Measurements from ENCODE around the gene ELN.

The ELN gene

DNA sequence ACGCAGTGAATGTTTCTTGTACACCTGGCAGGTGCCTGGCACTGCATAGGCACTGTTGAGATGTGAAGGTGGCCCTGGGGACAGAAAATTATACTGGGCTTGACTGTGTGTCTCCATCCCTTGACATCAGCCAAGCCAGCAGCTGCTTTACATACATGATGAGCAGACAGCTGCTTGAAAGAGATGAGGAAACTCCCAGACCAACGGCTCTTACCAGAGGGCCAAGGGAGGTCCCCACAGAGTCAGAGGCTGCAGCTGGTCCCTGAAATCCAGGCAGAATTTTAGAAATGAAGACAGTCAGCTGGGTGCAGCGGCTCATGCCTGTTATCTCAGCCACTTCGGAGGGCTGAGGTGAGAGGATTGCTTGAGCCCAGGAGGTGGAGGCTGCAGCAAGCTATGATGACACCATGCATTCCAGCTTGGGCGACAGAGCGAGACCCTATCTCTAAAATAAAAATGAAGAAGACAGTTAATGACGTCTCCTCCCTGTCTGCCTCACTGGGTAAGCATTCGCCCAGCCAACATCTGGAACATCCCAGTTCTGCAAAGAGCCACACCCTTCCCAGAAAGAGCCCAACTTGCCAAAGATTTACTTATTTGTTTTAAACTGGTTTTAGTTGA lies 73.2 kb downstream of the ELN start:
- TF ChIP-seq, protein P1, sequence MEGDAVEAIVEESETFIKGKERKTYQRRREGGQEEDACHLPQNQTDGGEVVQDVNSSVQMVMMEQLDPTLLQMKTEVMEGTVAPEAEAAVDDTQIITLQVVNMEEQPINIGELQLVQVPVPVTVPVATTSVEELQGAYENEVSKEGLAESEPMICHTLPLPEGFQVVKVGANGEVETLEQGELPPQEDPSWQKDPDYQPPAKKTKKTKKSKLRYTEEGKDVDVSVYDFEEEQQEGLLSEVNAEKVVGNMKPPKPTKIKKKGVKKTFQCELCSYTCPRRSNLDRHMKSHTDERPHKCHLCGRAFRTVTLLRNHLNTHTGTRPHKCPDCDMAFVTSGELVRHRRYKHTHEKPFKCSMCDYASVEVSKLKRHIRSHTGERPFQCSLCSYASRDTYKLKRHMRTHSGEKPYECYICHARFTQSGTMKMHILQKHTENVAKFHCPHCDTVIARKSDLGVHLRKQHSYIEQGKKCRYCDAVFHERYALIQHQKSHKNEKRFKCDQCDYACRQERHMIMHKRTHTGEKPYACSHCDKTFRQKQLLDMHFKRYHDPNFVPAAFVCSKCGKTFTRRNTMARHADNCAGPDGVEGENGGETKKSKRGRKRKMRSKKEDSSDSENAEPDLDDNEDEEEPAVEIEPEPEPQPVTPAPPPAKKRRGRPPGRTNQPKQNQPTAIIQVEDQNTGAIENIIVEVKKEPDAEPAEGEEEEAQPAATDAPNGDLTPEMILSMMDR (conservative IDR thresholded peaks at IDR 0.05; ENCODE audit: low read depth, low read length): no peak
- no peak overlapping the region for H3K4me3 ChIP-seq (ENCODE audit: low read depth, low read length)
- DNase-seq (ENCODE audit: low read depth): peak; percentile 28

DNA sequence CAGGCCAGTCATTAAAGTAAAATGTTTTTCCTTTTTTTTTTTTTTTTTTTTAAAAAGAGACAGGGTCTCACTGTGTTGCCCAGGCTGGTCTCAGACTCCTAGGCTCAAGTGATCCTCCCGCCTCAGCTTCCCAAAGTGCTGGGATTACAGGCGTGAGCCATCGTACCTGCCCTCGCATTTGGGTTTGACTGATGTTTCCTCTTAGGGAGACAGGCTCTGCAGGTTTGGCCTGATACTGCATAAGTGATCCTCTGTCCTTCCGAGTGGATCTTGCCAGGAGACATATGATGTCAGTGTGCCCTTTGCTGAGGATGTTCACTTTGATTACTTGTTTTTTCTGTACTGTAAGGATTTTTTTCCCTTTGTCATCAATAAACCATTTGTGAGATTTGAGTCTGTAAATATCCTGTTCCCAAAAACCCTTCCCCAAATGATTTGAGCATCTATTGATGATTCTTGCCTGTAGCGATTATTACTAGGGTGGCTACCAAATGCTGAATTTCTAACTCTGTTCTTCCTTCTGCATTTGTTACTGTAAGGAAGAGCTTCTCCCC lies 75.3 kb downstream of the ELN start:
- TF ChIP-seq, protein P1 (conservative IDR thresholded peaks at IDR 0.05; ENCODE audit: low read depth, low read length): no peak
- H3K4me3 ChIP-seq (ENCODE audit: low read depth, low read length): no peak overlapping the region
- DNase-seq (ENCODE audit: low read depth): no peak

DNA sequence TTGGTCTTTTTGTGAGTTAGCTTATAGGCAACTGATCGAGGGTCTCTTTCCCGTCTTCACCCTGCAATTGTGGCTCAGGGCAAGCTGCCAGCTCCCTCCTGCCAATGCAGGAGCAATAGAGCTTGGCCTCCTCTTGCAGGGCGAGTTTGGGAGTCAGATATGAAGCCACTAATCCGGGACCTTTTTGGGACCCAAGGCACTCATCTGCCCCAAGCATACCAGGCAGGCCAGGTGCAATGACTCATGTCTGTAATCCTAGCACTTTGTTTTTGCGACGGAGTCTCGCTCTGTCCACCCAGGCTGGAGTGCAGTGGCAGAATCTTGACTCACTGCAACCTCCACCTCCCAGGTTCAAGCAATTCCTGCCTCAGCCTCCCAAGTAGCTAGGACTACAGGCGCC lies 76.7 kb downstream of the ELN start:
- TF ChIP-seq, protein P1 (conservative IDR thresholded peaks at IDR 0.05; ENCODE audit: low read depth, low read length): no peak
- no peak overlapping the region for H3K4me3 ChIP-seq (ENCODE audit: low read depth, low read length)
- peak; percentile 31 for DNase-seq (ENCODE audit: low read depth)

DNA sequence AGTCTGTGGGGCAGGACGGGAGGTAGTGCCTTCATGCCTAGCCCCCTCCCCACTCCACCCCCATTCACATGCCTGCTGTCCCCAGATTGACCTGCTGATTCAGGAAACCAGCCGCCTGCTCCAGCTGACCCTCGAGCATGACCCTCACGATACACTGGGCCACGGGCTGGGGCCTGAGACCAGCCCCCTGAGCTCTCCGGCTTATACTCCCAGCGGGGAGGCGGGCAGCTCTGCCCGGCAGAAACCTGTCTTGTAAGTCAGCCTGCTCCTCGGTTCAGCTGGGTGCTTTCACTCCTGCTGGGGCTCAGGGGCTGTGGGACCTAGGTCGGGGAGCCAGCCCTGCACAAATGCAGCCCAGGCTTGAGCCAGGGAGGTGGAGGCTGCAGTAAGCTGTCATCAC lies 78.0 kb downstream of the ELN start:
- TF ChIP-seq, protein P1 (conservative IDR thresholded peaks at IDR 0.05; ENCODE audit: low read depth, low read length): no peak
- no peak for DNase-seq (ENCODE audit: low read depth)
- no peak overlapping the region for H3K4me3 ChIP-seq (ENCODE audit: low read depth, low read length)

DNA sequence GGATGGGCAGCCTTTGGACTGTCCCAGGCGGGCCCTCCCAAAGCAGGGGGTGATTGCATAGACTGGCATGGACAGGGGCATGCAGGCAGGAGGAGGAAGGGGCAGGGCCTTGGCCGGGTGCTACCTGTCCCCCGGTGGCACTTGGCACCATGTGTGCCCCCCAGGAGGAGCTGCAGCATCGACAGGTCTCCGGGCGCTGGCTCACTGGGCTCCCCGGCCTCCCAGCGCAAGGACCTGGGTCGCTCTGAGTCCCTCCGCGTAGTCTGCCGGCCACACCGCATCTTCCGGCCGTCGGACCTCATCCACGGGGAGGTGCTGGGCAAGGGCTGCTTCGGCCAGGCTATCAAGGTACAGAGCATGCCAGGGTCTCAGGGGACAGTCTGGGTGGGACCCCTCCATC lies 78.9 kb downstream of the ELN start:
- no peak for DNase-seq (ENCODE audit: low read depth)
- TF ChIP-seq, protein P1 (conservative IDR thresholded peaks at IDR 0.05; ENCODE audit: low read depth, low read length): no peak
- H3K4me3 ChIP-seq (ENCODE audit: low read depth, low read length): no peak overlapping the region

- no peak overlapping the region for H3K4me3 ChIP-seq (ENCODE audit: low read depth, low read length)
- TF ChIP-seq, protein P1 (conservative IDR thresholded peaks at IDR 0.05; ENCODE audit: low read depth, low read length): peak; percentile 26
- DNase-seq (ENCODE audit: low read depth): no peak
Observed at GRCh38 chr7:74115326-74115725, 87.4 kb downstream of the ELN start.

GRCh38 chr7:74116356-74116755 lies 88.4 kb downstream of the ELN start:
- TF ChIP-seq, protein P1 (conservative IDR thresholded peaks at IDR 0.05; ENCODE audit: low read depth, low read length): no peak
- no peak for DNase-seq (ENCODE audit: low read depth)
- H3K4me3 ChIP-seq (ENCODE audit: low read depth, low read length): no peak overlapping the region
